HL-60 (cell line): ENCODE results near the gene CRLF3.

Experiments
- POLR2AphosphoS5 ChIP-seq: IDR thresholded peaks from 2 replicates; pipeline ENCODE4 v1.6.1; 2012; ENCODE audit warnings: low read depth
- TF ChIP-seq, protein P1 (sequence below): IDR thresholded peaks from one replicate; pipeline ENCODE4 v1.5.1; 2011; ENCODE audit warnings: low read length, control low read depth, inconsistent platforms; ENCODE audit not compliant: insufficient read depth

GRCh38 chr17:30819971-30820705 lies 4.4 kb downstream of the CRLF3 start:
- TF ChIP-seq, protein P1, sequence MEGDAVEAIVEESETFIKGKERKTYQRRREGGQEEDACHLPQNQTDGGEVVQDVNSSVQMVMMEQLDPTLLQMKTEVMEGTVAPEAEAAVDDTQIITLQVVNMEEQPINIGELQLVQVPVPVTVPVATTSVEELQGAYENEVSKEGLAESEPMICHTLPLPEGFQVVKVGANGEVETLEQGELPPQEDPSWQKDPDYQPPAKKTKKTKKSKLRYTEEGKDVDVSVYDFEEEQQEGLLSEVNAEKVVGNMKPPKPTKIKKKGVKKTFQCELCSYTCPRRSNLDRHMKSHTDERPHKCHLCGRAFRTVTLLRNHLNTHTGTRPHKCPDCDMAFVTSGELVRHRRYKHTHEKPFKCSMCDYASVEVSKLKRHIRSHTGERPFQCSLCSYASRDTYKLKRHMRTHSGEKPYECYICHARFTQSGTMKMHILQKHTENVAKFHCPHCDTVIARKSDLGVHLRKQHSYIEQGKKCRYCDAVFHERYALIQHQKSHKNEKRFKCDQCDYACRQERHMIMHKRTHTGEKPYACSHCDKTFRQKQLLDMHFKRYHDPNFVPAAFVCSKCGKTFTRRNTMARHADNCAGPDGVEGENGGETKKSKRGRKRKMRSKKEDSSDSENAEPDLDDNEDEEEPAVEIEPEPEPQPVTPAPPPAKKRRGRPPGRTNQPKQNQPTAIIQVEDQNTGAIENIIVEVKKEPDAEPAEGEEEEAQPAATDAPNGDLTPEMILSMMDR = no peak
- TF ChIP-seq POLR2AphosphoS5 = no peak
